GM10266 (cell line): Measurements from ENCODE around the gene NINJ2.

Source experiments
- DNase-seq: peaks from one replicate; pipeline ENCODE4 v3.0.0; 2012; ENCODE audit errors: extremely low spot score
- CTCF ChIP-seq: IDR thresholded peaks from 2 replicates; pipeline ENCODE4 v1.5.1; 2012; ENCODE audit warnings: mild to moderate bottlenecking, low read depth; ENCODE audit not compliant: control insufficient read depth, insufficient read depth; ENCODE audit errors: missing control alignments

Gene NINJ2

DNA sequence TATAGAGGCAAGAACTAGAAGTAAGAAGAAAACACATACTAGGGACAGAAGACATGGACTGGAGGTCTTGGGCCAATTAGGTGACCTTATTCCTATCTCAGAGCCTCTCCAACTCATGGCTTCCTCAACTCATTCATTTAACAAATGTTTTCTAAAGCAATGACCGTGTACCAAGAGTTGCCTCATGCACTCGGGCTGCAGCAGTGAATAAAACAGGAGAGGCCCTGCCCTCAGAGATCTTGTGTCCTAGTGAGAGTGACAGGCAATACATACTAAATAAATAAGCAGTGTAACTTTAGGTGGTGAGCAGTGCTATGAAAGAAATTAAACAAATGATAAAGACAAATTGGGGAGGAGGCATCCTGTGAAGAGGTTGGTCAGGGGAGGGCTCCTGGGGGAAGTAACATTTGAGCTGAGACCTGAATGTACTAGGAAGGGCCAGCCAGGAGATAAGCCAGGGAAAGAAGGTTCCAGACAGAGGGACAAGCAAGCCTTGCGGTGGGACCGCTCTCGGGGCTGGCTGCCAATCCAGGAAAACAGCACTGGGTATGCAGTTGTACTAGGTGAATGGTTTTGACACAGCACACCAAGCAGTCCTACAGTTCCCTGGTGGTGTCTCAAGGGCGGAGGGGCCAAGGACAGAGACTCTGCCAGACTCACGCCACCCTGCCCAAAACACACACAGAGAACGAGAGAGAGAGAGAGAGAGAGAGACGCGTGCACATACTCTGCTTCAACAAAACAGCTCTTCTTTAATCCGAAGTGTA, 1.3 kb downstream of the NINJ2 start:
- TF ChIP-seq CTCF: no peak
- DNase-seq: no peak

DNA sequence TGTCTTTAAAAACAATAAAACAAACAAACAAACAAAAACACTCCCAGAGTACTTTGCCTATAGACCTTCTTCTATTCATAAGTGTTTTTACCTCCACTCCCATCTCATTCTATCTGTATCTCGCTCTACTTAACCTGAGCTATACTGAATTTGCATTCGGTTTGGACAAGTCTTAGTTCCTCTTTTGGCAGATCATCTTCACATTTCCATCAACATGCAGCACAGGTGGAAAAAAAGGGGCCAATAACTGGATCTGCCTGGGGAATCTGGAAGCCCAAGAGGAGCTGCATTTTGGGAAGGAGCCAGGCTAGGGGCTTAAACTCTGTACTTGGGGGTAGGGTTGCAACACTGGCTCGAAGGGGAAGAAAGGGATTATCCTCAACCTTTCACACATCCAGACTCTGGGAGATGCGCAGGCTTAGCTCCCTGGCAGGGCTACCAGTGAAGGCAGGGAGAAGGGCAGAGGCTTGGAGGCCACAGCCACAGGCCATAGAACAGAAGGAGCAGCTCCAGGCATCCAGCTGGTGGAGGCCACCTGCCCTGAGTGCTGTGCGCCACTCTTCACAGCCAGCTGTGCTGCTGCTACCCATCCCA, 4.1 kb downstream of the NINJ2 start:
- no peak for DNase-seq
- TF ChIP-seq CTCF: no peak

GRCh38 chr12:650983-651382, 12.3 kb downstream of the NINJ2 start:
- peak; percentile 11 for TF ChIP-seq CTCF
- DNase-seq: no peak

- no peak for DNase-seq
- TF ChIP-seq CTCF: no peak
Observed at GRCh38 chr12:647385-648085, 15.7 kb downstream of the NINJ2 start.

DNA sequence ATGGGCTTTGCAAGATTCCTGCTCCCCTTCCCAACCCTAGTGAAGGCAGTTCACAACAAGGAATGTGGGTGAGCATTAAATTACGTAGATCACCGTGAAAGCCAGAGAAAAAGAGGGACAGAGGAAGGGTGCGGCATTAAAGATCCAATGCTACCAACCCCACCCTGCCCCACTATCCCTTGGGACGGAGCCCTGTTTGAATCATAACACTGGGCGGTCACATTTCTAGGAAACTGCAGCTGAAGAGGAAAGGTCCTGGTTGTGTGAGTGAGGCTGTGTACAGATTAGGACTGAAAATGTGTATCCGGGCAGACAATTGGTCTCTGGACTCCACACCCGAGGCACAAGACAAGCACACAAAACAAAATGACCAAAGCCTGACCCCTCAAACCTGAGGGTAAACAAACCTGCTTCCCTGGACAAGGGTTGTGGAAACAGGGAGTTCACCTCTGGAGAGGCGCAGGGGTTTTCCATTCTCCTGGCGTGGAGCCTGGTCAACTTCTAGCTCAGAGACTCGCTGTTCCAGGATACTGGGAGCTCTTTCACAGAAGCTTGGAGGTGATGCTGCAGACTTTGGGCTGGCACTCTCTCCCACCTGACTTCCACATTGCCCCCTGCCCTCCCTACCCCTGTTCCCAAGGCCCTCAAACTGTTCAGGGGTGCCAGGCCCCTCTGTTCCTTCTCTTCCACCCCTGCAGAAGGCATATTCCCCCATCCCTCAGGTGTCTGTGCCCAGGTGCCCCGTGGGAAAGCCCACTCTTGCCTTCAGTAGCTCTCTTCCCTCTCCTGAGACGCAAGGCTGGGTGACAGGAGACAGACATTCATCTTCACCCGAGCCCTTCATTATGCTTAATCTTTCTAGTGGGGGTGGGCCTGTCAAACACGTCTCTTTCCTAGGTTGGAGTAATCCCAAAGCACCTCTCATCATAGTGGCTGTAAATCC, 16.5 kb downstream of the NINJ2 start:
- no peak for TF ChIP-seq CTCF
- DNase-seq: no peak

GRCh38 chr12:645563-646071, 17.6 kb downstream of the NINJ2 start:
- TF ChIP-seq CTCF: no peak
- no peak for DNase-seq
